OCI-LY3 (cell line): ENCODE results near the gene FAM222B.

Experiments used
- H2AFZ ChIP-seq: fragments of 200-600, 300-600 bp; shearing (Covaris generic); 2 replicates; pipeline ENCODE4 v1.6.0; 2014; ENCODE audit warnings: antibody characterized with exemption, low read depth, low read length
- H3K27ac ChIP-seq: fragments of 200-600, 300-600 bp; sonication (generic); 2 replicates; pipeline ENCODE4 v1.5.1; 2014; ENCODE audit warnings: mild to moderate bottlenecking, low read length, moderate library complexity, mixed read lengths
- H3K27me3 ChIP-seq: fragments of 200-600, 300-600 bp; sonication (generic); 2 replicates; pipeline ENCODE4 v1.6.1; 2014; ENCODE audit warnings: low read depth, low read length, mixed read lengths
- H3K36me3 ChIP-seq: fragments of 200-600, 300-600 bp; sonication (generic); replicated peaks from 2 replicates; pipeline ENCODE3; 2014; ENCODE audit warnings: low read depth, low read length, mixed read lengths
- H3K4me1 ChIP-seq: fragments of 300-600, 200-600 bp; sonication (generic); 2 replicates; pipeline ENCODE4 v1.6.1; 2014; ENCODE audit warnings: low read length, mixed read lengths
- H3K4me2 ChIP-seq: fragments of 200-600, 300-600 bp; sonication (generic); 2 replicates; pipeline ENCODE4 v1.6.1; 2014; ENCODE audit warnings: low read length, mixed read lengths
- H3K4me3 ChIP-seq: fragments of 300-600, 200-600 bp; sonication (generic); 2 replicates; pipeline ENCODE4 v1.5.1; 2014; ENCODE audit warnings: antibody characterized with exemption, mild to moderate bottlenecking, low read length, moderate library complexity
- H3K79me2 ChIP-seq: fragments of 300-600, 200-600 bp; shearing (Covaris generic); 2 replicates; pipeline ENCODE4 v1.6.1; 2014; ENCODE audit warnings: mild to moderate bottlenecking, low read length, mixed read lengths
- H3K9ac ChIP-seq: fragments of 300-600, 200-600 bp; shearing (Covaris generic); 2 replicates; pipeline ENCODE4 v1.6.0; 2014; ENCODE audit warnings: mild to moderate bottlenecking, low read length, moderate library complexity
- H3K9me3 ChIP-seq: fragments of 200-600, 300-600 bp; shearing (Covaris generic); 2 replicates; pipeline ENCODE4 v1.6.1; 2014; ENCODE audit warnings: low read length, mixed read lengths; ENCODE audit not compliant: insufficient read depth
- H4K20me1 ChIP-seq: fragments of 200-600, 300-600 bp; sonication (generic); 2 replicates; pipeline ENCODE4 v1.6.1; 2016; ENCODE audit warnings: low read length, mixed read lengths; ENCODE audit not compliant: insufficient read depth
- EZH2phosphoT487 ChIP-seq: fragments of 200-600 bp; shearing (Covaris generic); IDR thresholded peaks from 2 replicates; pipeline ENCODE4 v1.6.1; 2018; ENCODE audit warnings: antibody characterized with exemption, mixed run types, low read depth
- TF ChIP-seq, protein P1 (sequence below): fragments of 200-600, 300-600 bp; sonication (generic); IDR thresholded peaks from 2 replicates; pipeline ENCODE4 v1.5.1; 2014; ENCODE audit warnings: antibody characterized with exemption, low read length, low read depth

Gene FAM222B

DNA sequence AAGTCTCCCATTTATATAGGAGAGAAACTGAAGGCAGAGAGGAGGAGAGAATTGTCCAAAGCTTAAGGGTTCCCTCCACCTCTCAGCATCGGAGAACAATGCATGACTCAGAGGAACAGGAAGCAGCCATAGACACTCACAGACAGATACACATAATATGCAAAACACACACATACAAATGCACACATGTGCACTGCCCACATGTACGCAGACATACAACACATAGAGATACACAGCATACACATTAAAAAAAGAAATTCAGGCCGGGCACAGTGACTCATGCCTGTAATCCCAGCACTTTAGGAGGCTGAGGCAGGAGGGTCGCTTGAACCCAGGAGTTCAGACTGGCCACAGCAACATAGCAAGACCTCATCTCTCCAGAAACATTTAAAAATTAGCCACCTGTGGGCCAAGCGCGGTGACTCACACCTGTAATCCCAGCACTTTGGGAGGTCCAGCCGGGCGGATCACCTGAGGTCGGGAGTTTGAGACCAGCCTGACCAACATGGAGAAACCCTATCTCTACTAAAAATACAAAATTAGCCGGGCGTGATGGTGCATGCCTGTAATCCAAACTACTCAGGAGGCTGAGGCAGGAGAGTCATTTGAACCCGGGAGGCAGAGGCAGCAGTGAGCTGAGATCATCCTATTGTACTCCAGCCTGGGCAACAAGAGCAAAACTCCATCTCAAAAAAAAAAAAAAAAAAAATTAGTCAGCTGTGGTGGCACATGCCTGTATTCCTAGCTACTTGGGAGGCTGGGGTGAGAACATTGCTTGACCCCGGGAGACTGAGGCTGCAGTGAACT lies 23.6 kb upstream of the FAM222B start:
- no peak overlapping the region for H3K4me3 ChIP-seq
- H3K9ac ChIP-seq = peak overlapping the region; percentile 32; the same call in 1 of the 2 replicates
- no peaks in the 10 kb centered on the region for H4K20me1 ChIP-seq
- H3K27ac ChIP-seq = peak overlapping the region; percentile 8; the same call in 1 of the 2 replicates
- peaks cover 27% of the 10 kb centered on the region for H3K4me1 ChIP-seq
- H3K4me2 ChIP-seq = peak overlapping the region; percentile 37
- H3K9me3 ChIP-seq = no peaks in the 10 kb centered on the region
- no peaks in the 10 kb centered on the region for H3K36me3 ChIP-seq
- H3K79me2 ChIP-seq = no peaks in the 10 kb centered on the region
- peak overlapping the region; percentile 75; the same call in 1 of the 2 replicates for H2AFZ ChIP-seq
- H3K27me3 ChIP-seq = no peaks in the 10 kb centered on the region
- no peak for TF ChIP-seq EZH2phosphoT487
- TF ChIP-seq, protein P1, sequence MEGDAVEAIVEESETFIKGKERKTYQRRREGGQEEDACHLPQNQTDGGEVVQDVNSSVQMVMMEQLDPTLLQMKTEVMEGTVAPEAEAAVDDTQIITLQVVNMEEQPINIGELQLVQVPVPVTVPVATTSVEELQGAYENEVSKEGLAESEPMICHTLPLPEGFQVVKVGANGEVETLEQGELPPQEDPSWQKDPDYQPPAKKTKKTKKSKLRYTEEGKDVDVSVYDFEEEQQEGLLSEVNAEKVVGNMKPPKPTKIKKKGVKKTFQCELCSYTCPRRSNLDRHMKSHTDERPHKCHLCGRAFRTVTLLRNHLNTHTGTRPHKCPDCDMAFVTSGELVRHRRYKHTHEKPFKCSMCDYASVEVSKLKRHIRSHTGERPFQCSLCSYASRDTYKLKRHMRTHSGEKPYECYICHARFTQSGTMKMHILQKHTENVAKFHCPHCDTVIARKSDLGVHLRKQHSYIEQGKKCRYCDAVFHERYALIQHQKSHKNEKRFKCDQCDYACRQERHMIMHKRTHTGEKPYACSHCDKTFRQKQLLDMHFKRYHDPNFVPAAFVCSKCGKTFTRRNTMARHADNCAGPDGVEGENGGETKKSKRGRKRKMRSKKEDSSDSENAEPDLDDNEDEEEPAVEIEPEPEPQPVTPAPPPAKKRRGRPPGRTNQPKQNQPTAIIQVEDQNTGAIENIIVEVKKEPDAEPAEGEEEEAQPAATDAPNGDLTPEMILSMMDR = no peak

DNA sequence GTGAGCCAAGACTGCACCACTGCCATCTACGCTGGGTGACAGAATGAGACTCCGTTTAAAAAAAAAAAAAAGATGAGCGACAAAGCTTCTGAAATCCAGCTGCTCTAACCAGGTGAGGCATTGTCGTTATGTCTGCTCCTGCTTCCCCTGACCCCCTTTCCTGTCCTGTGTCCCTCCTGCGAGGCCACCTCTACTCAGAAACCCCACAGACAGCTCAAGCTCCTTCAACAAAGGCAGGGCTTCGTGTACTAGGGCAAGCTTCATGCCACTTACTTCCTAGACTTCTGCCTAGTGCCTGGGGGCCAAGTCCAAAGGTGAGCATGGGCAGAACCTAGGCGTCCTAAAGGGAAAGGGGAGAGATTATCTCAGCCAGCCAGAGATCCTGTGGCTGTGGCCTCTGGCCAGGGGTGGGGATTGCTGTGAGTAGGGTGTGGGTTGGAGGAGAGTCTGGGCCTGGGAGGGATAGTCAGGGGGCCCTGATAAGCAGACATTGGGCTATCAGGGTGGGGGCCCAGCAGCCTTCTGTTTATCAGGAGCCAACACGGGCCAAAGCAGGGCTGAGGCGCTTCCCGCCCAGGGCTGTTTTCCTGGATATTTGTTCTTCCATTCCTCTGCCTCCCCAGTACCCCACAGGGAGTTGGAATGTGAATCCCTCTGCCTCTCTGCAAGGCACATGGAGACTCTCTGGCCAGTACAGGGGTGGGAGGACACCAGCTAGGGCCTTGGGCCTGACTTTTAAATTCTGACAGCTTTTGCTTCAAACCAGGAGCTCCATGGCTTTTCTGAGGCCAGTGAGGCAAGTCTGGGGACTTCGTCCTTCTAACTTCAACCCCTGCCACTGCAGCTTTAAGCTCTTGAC lies 22.6 kb upstream of the FAM222B start:
- Histone ChIP-seq H3K27ac (peak overlapping the region; percentile 8; the same call in 1 of the 2 replicates), H3K36me3 (peaks cover 5% of the 10 kb centered on the region), H4K20me1 (no peaks in the 10 kb centered on the region), H3K9ac (peak overlapping the region; percentile 32; the same call in 1 of the 2 replicates), H3K4me3 (no peak overlapping the region), H2AFZ (peak overlapping the region; percentile 75; the same call in 1 of the 2 replicates), H3K4me2 (peak overlapping the region; percentile 37), H3K79me2 (no peaks in the 10 kb centered on the region), H3K4me1 (peaks cover 22% of the 10 kb centered on the region), H3K9me3 (no peaks in the 10 kb centered on the region), H3K27me3 (no peaks in the 10 kb centered on the region)
- TF ChIP-seq, protein P1 = no peak
- TF ChIP-seq EZH2phosphoT487 = no peak

DNA sequence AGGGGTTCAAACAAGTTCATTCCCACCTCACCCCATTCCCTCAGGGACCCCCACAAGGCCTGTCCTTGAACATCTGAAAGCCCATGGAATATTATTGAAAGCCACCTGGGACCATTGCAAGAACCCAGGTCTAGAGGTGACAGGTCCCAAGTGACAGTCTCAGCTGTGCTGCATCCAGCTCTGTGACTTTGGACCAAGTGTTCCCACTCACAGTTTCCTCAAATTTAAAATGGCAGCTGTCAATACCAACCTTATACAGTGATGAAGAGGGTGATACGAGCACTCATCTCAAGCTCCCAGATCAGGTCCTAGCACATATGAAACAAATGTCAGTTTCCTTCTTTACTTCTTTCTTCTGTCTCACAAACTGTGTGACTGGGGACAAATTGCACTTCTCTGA lies 21.4 kb upstream of the FAM222B start:
- Histone ChIP-seq H3K4me3 (no peak overlapping the region), H3K27me3 (no peaks in the 10 kb centered on the region), H3K79me2 (no peaks in the 10 kb centered on the region), H3K27ac (no peak overlapping the region), H3K4me2 (no peak overlapping the region), H3K4me1 (peaks cover 22% of the 10 kb centered on the region), H2AFZ (no peak overlapping the region), H4K20me1 (no peaks in the 10 kb centered on the region), H3K36me3 (peaks cover 6% of the 10 kb centered on the region), H3K9me3 (no peaks in the 10 kb centered on the region), H3K9ac (no peak overlapping the region)
- TF ChIP-seq EZH2phosphoT487 = no peak
- TF ChIP-seq, protein P1 = no peak

DNA sequence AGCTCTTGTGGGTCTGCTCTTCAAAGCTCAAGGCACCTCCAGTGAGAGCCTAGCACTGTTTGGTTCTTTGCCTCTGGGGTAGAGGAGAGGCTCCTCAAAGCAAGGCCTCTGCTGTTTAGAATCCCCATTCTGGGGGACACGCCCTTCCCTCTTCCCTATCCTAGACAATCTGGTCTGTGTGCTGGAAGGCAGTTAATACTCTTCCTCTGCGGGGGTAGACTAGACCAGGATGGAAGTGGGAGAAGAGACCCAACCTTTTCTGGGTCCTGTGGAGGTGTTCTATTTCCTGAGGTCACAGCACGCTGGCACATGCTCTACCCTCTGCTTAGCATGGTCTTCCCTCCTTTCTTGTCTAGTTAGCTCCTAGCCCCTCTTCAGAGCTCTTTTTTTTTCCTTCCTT lies 20.0 kb upstream of the FAM222B start:
- TF ChIP-seq, protein P1 = no peak
- TF ChIP-seq EZH2phosphoT487 = no peak
- Histone ChIP-seq H3K27me3 (no peaks in the 10 kb centered on the region), H3K4me3 (no peak overlapping the region), H2AFZ (no peak overlapping the region), H3K79me2 (no peaks in the 10 kb centered on the region), H4K20me1 (no peaks in the 10 kb centered on the region), H3K4me2 (no peak overlapping the region), H3K9ac (no peak overlapping the region), H3K36me3 (peaks cover 19% of the 10 kb centered on the region), H3K9me3 (no peaks in the 10 kb centered on the region), H3K27ac (no peak overlapping the region), H3K4me1 (peaks cover 23% of the 10 kb centered on the region)
